CD4-positive, CD25-positive, alpha-beta regulatory T cell (primary cell): Measurements from ENCODE around the gene FYCO1. TPM values are rescaled to one million over a fixed set of nuclear protein-coding genes. Genes with fewer than 3 reads are reported as not detected.

ENCODE experiments used
- ATAC-seq, 2 donors: fragments of 150-1000 bp; cut with Tn5 transposase; one replicate each; pipeline ENCODE4 v1.10.0; 2021; ENCODE audit warnings: low read depth in 2 of 2, moderate number of reproducible peaks in 2 of 2, moderate library complexity in 1 of 2
- DNase-seq, 3 donors: peaks; one replicate each; pipeline versions ENCODE4 v3.0.0 to v3.0.0-alpha.2; 2012 to 2022; ENCODE audit warnings: mixed read lengths in 1 of 3
- H3K27ac ChIP-seq: one replicate; pipeline ENCODE4 v1.7.0; 2013; ENCODE audit warnings: mild to moderate bottlenecking, low read length; ENCODE audit not compliant: insufficient read depth, poor library complexity, severe bottlenecking
- H3K27me3 ChIP-seq: one replicate; pipeline ENCODE4 v1.7.0; 2013; ENCODE audit warnings: low read length; ENCODE audit not compliant: control insufficient read depth, insufficient read depth
- H3K36me3 ChIP-seq: one replicate; pipeline ENCODE4 v1.7.0; 2013; ENCODE audit warnings: mild to moderate bottlenecking, low read length, moderate library complexity; ENCODE audit not compliant: control insufficient read depth, insufficient read depth
- H3K4me1 ChIP-seq: 2 replicates; pipeline ENCODE4 v1.7.0; 2013; ENCODE audit warnings: mild to moderate bottlenecking, low read length; ENCODE audit not compliant: insufficient read depth, control insufficient read depth, poor library complexity, severe bottlenecking
- H3K4me3 ChIP-seq: one replicate; pipeline ENCODE4 v1.7.0; 2013; ENCODE audit warnings: low read depth, mild to moderate bottlenecking, low read length, moderate library complexity
- H3K9me3 ChIP-seq, 2 experiments: 1 replicate in 1 of 2; 2 replicates in 1 of 2; pipeline ENCODE4 v1.7.0; 2013; ENCODE audit warnings: low read length in 2 of 2, mild to moderate bottlenecking in 1 of 2, moderate library complexity in 1 of 2; ENCODE audit not compliant: control insufficient read depth in 2 of 2
- H3K27ac Mint-ChIP-seq, 3 donors: one replicate each; pipeline ENCODE4 v1.8.0; 2020 to 2022; ENCODE audit warnings: mild to moderate bottlenecking in 3 of 3, mixed read lengths in 3 of 3, moderate library complexity in 2 of 3
- H3K27me3 Mint-ChIP-seq: one replicate; pipeline ENCODE4 v1.8.0; 2022; ENCODE audit warnings: mild to moderate bottlenecking, mixed read lengths
- H3K36me3 Mint-ChIP-seq: one replicate; pipeline ENCODE4 v1.8.0; 2020; ENCODE audit warnings: mixed read lengths
- H3K4me1 Mint-ChIP-seq, 4 donors: one replicate each; pipeline ENCODE4 v1.8.0; 2020 to 2022; ENCODE audit warnings: mixed read lengths in 4 of 4, mild to moderate bottlenecking in 1 of 4
- H3K4me3 Mint-ChIP-seq, 4 donors: one replicate each; pipeline ENCODE4 v1.8.0; 2020 to 2022; ENCODE audit warnings: mild to moderate bottlenecking in 4 of 4, mixed read lengths in 4 of 4, moderate library complexity in 3 of 4
- H3K9me3 Mint-ChIP-seq, 7 donors: one replicate each; pipeline ENCODE4 v1.8.0; 2020 to 2022; ENCODE audit warnings: mixed read lengths in 7 of 7, mild to moderate bottlenecking in 3 of 7, moderate library complexity in 2 of 7
- polyA plus RNA-seq, 4 donors: library from polyadenylated mRNA; unstranded; fragments of 300-500 nt; fragmentation: Illumina TruSeq; gene quantifications; one replicate each; pipeline ENCODE4 v1.2.3, GENCODE V29; 2021
- total RNA-seq: library from RNA; stranded (reverse); gene quantifications from one replicate; pipeline ENCODE4 v1.2.3, GENCODE V29; 2022

FYCO1 gene
- total and polyA plus RNA-seq, 5 donors from 2014 or later = 2.1 to 42.5 (median 2.6) TPM

DNA sequence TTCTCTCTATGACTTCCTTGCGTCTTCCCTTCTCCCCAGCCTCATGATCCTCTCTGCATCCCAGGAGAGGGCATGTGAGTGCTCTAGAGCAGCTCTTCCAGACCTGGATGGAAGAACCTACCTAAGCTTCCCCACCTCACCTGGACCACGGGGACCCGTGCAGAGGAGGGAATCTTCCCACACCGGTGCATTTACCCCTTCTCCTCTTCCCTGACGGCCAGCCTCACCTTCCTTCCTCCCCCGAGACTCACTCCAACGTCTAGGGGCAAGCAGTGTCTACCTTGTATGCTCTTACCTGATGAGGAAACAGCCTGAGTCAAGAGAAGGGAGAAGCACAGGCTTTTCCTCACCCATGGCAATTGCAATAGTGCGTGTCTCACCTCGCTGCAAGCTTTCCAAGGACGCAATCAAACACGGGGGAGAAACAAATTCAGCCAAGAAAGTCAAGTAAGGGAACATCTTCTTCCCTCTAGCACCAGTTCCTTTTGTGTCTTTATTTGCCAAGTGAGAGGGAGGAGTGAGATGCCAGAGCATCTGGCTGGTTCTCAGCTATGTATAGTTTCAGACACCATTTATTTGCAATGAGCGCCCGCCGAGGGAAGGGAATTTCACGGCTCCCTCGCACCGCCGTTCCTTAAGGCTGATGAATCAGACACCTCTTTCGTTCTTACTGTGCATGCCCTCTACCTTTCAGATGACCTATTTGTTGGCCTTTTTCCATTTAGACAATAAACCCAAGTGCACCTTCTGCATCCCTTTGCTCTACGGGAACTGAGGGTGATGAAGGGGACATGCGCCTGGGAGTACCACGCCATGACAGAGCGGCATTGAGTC lies 111.0 kb downstream of the FYCO1 start:
- H3K4me3 Mint-ChIP-seq = peak overlapping the region in 1 of 4 donors; percentile 29

GRCh38 chr3:45881078-45882022 lies 114.3 kb downstream of the FYCO1 start:
- Histone ChIP-seq H3K27me3 (peaks cover 9% of the 10 kb centered on the region), H3K9me3 (no peaks in the 10 kb centered on the region), H3K36me3 (no peaks in the 10 kb centered on the region), H3K4me3 (no peak overlapping the region), H3K4me1 (no peaks in the 10 kb centered on the region), H3K27ac (no peak overlapping the region)
- H3K36me3 Mint-ChIP-seq = no peaks in the 10 kb centered on the region
- peak overlapping the region in 1 of 3 donors; percentile 1 for H3K27ac Mint-ChIP-seq
- H3K4me1 Mint-ChIP-seq = peaks cover 0 to 14% (median 9%) of the 10 kb centered on the region in 4 donors
- DNase-seq (no peak), ATAC-seq (peak in 1 of 2 donors; percentile 61)
- peaks cover 24% of the 10 kb centered on the region for H3K27me3 Mint-ChIP-seq
- H3K9me3 Mint-ChIP-seq = peaks cover 0 to 3% (median 0%) of the 10 kb centered on the region in 7 donors
- H3K4me3 Mint-ChIP-seq = peak overlapping the region in 1 of 4 donors; percentile 10

More for the DNA sequence above, 111.0 kb downstream of the FYCO1 start:
- Histone ChIP-seq H3K27me3 (peaks cover 9% of the 10 kb centered on the region), H3K27ac (no peak overlapping the region), H3K4me1 (no peaks in the 10 kb centered on the region), H3K4me3 (no peak overlapping the region), H3K9me3 (no peaks in the 10 kb centered on the region), H3K36me3 (no peaks in the 10 kb centered on the region)
- Mint-ChIP-seq H3K4me1 (peaks cover 0 to 14% (median 9%) of the 10 kb centered on the region in 4 donors), H3K27ac (peak overlapping the region in 1 of 3 donors; percentile 39), H3K9me3 (peaks cover 0 to 3% (median 0%) of the 10 kb centered on the region in 7 donors), H3K27me3 (peaks cover 24% of the 10 kb centered on the region), H3K36me3 (no peaks in the 10 kb centered on the region)
- ATAC-seq (no peak), DNase-seq (no peak)

GRCh38 chr3:45880725-45881077 lies 114.9 kb downstream of the FYCO1 start:
- no peak for ATAC-seq
- H3K4me3 Mint-ChIP-seq = no peak overlapping the region

DNA sequence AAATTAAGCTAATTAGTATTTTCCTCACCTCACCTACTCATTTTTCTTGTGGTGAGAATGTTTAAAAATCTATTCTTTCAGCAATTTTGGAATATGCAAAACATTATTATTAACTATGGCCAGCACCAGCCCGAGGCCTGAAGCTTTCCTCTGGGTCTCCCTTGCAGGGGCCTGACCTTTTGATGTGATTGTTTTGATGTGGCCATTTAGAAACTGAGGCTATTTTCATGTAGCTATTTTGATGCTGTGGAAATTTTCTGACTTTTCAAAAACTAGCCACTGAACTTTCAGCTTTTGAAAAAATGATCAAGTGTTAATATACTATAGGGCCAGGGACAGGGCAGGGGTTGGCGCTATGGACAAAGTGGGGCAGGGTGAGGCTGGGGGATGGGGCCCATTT lies 117.5 kb downstream of the FYCO1 start:
- H3K9me3 Mint-ChIP-seq = peaks cover 0 to 6% (median 4%) of the 10 kb centered on the region in 7 donors
- peaks cover 10% of the 10 kb centered on the region for H3K27me3 ChIP-seq
- peaks cover 31% of the 10 kb centered on the region for H3K27me3 Mint-ChIP-seq

More at GRCh38 chr3:45880725-45881077, 114.9 kb downstream of the FYCO1 start:
- peaks cover 0 to 3% (median 0%) of the 10 kb centered on the region in 7 donors for H3K9me3 Mint-ChIP-seq
- Histone ChIP-seq H3K27ac (no peak overlapping the region), H3K4me3 (no peak overlapping the region), H3K36me3 (no peaks in the 10 kb centered on the region), H3K27me3 (peaks cover 9% of the 10 kb centered on the region), H3K9me3 (no peaks in the 10 kb centered on the region), H3K4me1 (no peaks in the 10 kb centered on the region)
- H3K36me3 Mint-ChIP-seq = no peaks in the 10 kb centered on the region
- H3K4me1 Mint-ChIP-seq = peaks cover 0 to 14% (median 8%) of the 10 kb centered on the region in 4 donors
- peak overlapping the region in 1 of 3 donors; percentile 26 for H3K27ac Mint-ChIP-seq
- peaks cover 25% of the 10 kb centered on the region for H3K27me3 Mint-ChIP-seq
- no peak for DNase-seq

GRCh38 chr3:45874677-45875346 lies 120.8 kb downstream of the FYCO1 start:
- Histone ChIP-seq H3K4me3 (no peak overlapping the region), H3K27me3 (peaks cover 7% of the 10 kb centered on the region), H3K4me1 (peaks cover 17% of the 10 kb centered on the region), H3K9me3 (no peaks in the 10 kb centered on the region), H3K36me3 (no peaks in the 10 kb centered on the region), H3K27ac (no peak overlapping the region)
- Mint-ChIP-seq H3K27ac (peak overlapping the region in 1 of 3 donors; percentile 38), H3K4me3 (no peak overlapping the region), H3K27me3 (peaks cover 39% of the 10 kb centered on the region), H3K4me1 (peaks cover 15 to 40% (median 25%) of the 10 kb centered on the region in 4 donors), H3K36me3 (peaks cover 4% of the 10 kb centered on the region), H3K9me3 (peaks cover 0 to 6% (median 2%) of the 10 kb centered on the region in 7 donors)
- DNase-seq (no peak), ATAC-seq (no peak)

More for the DNA sequence above, 117.5 kb downstream of the FYCO1 start:
- no peak overlapping the region for H3K27ac ChIP-seq
- peaks cover 5 to 26% (median 12%) of the 10 kb centered on the region in 4 donors for H3K4me1 Mint-ChIP-seq
- DNase-seq (no peak), ATAC-seq (no peak)
- peaks cover 4% of the 10 kb centered on the region for H3K36me3 Mint-ChIP-seq
- H3K4me3 ChIP-seq = no peak overlapping the region
- no peaks in the 10 kb centered on the region for H3K9me3 ChIP-seq
- H3K27ac Mint-ChIP-seq = no peak overlapping the region
- H3K4me3 Mint-ChIP-seq = no peak overlapping the region
- H3K4me1 ChIP-seq = no peaks in the 10 kb centered on the region
- H3K36me3 ChIP-seq = no peaks in the 10 kb centered on the region

- H3K4me3 Mint-ChIP-seq = peak overlapping the region in 1 of 4 donors; percentile 4
Measured at GRCh38 chr3:45873638-45874037, 122.0 kb downstream of the FYCO1 start.

DNA sequence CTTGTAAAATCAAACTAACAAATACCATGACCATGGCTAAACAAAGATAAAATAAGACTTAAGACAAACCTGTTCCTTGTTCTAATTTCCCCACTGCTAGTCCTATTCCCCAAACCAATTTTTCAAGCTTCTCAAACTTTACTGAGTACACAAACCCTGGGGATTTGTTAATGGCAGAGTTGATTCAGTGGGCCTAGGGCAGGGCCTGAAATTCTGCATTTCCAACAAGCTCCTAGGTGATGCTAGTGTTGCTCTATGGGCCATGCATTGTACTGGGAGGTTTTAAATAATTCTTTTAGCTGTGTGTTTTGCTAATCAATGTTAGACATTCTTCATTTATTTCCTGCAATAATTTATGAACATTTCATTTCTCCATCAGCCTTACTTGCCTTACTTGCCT lies 122.6 kb downstream of the FYCO1 start:
- Histone ChIP-seq H3K27me3 (peaks cover 7% of the 10 kb centered on the region), H3K27ac (no peak overlapping the region), H3K4me1 (peaks cover 27% of the 10 kb centered on the region), H3K36me3 (no peaks in the 10 kb centered on the region), H3K4me3 (no peak overlapping the region), H3K9me3 (no peaks in the 10 kb centered on the region)
- Mint-ChIP-seq H3K4me1 (peaks cover 22 to 53% (median 31%) of the 10 kb centered on the region in 4 donors), H3K4me3 (no peak overlapping the region), H3K27ac (no peak overlapping the region), H3K9me3 (peaks cover 0 to 6% (median 2%) of the 10 kb centered on the region in 7 donors), H3K36me3 (peaks cover 4% of the 10 kb centered on the region), H3K27me3 (peaks cover 44% of the 10 kb centered on the region)
- DNase-seq = no peak
- ATAC-seq = no peak

More at GRCh38 chr3:45873638-45874037, 122.0 kb downstream of the FYCO1 start:
- Mint-ChIP-seq H3K27ac (no peak overlapping the region), H3K9me3 (peaks cover 0 to 6% (median 2%) of the 10 kb centered on the region in 7 donors), H3K4me1 (peaks cover 22 to 52% (median 31%) of the 10 kb centered on the region in 4 donors), H3K36me3 (peaks cover 4% of the 10 kb centered on the region), H3K27me3 (peaks cover 44% of the 10 kb centered on the region)
- no peak for DNase-seq
- no peak overlapping the region for H3K4me3 ChIP-seq
- H3K36me3 ChIP-seq = no peaks in the 10 kb centered on the region
- H3K27ac ChIP-seq = no peak overlapping the region
- H3K4me1 ChIP-seq = peaks cover 27% of the 10 kb centered on the region
- no peak for ATAC-seq
- H3K27me3 ChIP-seq = peaks cover 7% of the 10 kb centered on the region
- H3K9me3 ChIP-seq = no peaks in the 10 kb centered on the region
